ENCODE results near the gene DNAH2.

DNA sequence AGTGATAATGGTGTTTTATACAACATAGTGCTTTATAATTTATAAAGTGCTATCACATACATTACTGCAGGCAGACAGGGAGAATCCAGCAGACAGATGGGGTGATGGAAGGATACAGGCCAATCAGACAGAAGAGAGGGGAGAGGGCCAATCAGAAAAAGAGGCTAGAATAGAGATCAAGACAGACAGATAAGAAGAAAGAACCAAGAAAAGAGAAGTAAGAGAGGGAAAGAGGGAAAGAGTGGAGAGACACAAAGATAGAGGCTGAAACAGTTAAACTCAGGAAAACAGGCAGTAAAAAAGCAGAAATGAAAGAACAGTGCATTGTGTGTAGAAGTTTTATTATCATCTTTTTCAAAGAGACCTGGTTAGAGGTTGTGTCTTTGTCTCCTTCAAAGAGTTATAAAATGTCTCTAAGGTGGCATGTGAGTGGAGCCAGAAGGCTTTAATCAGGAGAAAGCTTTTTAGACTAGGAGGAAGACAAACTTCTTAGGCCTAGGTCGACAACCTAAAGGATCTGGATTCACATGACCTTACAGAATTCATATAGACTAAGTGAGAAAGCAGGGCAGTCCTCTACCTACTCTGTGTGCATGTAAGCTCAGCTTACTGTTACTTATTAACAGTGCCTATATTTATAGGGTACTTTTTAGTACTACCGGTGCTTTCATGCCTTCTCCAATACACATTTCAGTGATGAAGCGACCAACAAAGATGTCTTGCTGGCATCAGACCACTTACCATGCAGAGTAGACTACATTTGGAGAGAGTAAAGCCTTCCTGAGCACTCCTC lies 162.7 kb downstream of the DNAH2 start:
- no peak for TF ChIP-seq CTCF (IDR thresholded peaks at IDR 0.05; ENCODE audit: low read length)
- no peak for TF ChIP-seq EZH2 (IDR thresholded peaks at IDR 0.05; ENCODE audit: borderline replicate concordance, low read length)
